SU-DHL-6 (cell line): ENCODE data around the gene CDKL4.

ENCODE experiments used
- CTCF ChIP-seq: fragments of 200-600 bp; sonication (generic); IDR thresholded peaks from one replicate; pipeline ENCODE4 v1.5.1; 2017; ENCODE audit warnings: antibody characterized with exemption, mild to moderate bottlenecking, low read length, moderate library complexity; ENCODE audit not compliant: insufficient read depth, poor library complexity, severe bottlenecking
- EZH2phosphoT487 ChIP-seq: fragments of 200-600 bp; sonication (generic), shearing (Covaris generic); conservative IDR thresholded peaks from 2 replicates; pipeline ENCODE4 v1.6.1; 2018; ENCODE audit warnings: mild to moderate bottlenecking, antibody characterized with exemption, low read length, moderate library complexity, mixed read lengths

DNA sequence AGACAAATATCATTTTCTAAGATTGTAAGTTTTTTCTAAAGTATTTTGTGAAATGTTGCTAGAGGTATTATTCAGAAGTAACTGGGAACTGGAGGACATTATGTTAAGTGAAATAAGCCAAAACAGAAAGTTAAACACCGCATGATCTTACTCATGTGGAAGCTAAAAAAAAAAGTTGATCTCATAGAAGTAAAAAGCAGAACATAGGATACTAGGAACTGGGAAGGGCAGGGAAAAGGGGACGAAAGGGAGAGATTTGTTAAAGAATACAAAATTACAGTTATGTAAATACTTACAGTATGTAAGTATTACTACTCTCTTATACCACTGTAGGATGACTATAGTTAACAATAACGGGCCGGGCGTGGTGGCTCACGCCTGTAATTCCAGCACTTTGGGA is 46.7 kb upstream of the CDKL4 start:
- TF ChIP-seq CTCF (no peak), EZH2phosphoT487 (no peak)
